HepG2 (cell line): ENCODE results near the gene ARHGAP30. TPM values are rescaled to one million over a fixed set of nuclear protein-coding genes. Genes with fewer than 3 reads are reported as not detected.
"Not testable (repeated sequence)": the region's sequence is repeated elsewhere in the genome, so short reads cannot be mapped to it uniquely, and the experiment has no call there.

Source experiments
- ATAC-seq: fragments of 200-7000 bp; cut with Tn5 transposase; 3 replicates; pipeline ENCODE4 v1.9.1; 2020; ENCODE audit warnings: mild to moderate bottlenecking, moderate library complexity
- BruUV-seq: library from RNA; stranded (reverse); fragments of 400-500 nt; replicated peaks from 2 replicates; lab custom pipeline; 2021; lab: Mats Ljungman, UMichigan
- CTCF ChIA-PET: fragments of 300-600 bp; formaldehyde crosslinking; extraction: SDS; loops from one replicate; lab custom pipeline; 2021; ENCODE audit warnings: low total read pairs, inconsistent platforms, low intra/inter-chr PET ratio; lab: Yijun Ruan, JAX
- POLR2A ChIA-PET: fragments of 350-600 bp; sonication (Branson Sonifier 250); formaldehyde crosslinking; loops from one replicate; lab custom pipeline; 2020; ENCODE audit warnings: antibody characterized with exemption, inconsistent platforms; lab: Yijun Ruan, JAX
- DNase-seq: peaks from one replicate; pipeline ENCODE4 v3.0.0-alpha.2; 2015; ENCODE audit warnings: low spot score
- FAIRE-seq: peaks from 3 replicates; lab custom pipeline; 2011; peaks lifted over from hg19 to GRCh38; lab: Jason Lieb, UNC
- H2AFZ ChIP-seq: one replicate; pipeline ENCODE4 v1.6.1; 2011; ENCODE audit warnings: low read length, inconsistent platforms
- H3K27ac ChIP-seq: fragments of 300-600 bp; 3 replicates; pipeline ENCODE4 v1.8.0; 2011; ENCODE audit warnings: mixed run types, mild to moderate bottlenecking, mixed read lengths, low read length, inconsistent platforms; ENCODE audit not compliant: insufficient read depth; ENCODE audit errors: extremely low read length
- H3K27me3 ChIP-seq, 2 experiments: fragments of 200-600 bp in 1 of 2; 2 replicates in 1 of 2; 3 replicates in 1 of 2; pipeline versions ENCODE4 v1.6.0 to v1.8.0; 2011; ENCODE audit warnings: low read length in 2 of 2, mild to moderate bottlenecking in 2 of 2, moderate library complexity in 2 of 2, inconsistent platforms in 1 of 2; ENCODE audit not compliant: insufficient read depth in 2 of 2, control insufficient read depth in 1 of 2
- H3K36me3 ChIP-seq, 2 experiments: fragments of 200-600 bp in 1 of 2; replicated peaks in 1 of 2; 2 replicates in 1 of 2; 3 replicates in 1 of 2; pipeline versions ENCODE4 v1.5.1 to v1.8.0; 2011; ENCODE audit warnings: low read length in 2 of 2, inconsistent platforms in 1 of 2; ENCODE audit not compliant: insufficient read depth in 2 of 2, control insufficient read depth in 1 of 2
- H3K4me1 ChIP-seq: 2 replicates; pipeline ENCODE4 v1.5.1; 2012; ENCODE audit warnings: low read length, inconsistent platforms; ENCODE audit not compliant: insufficient read depth
- H3K4me2 ChIP-seq: 2 replicates; pipeline ENCODE4 v1.6.0; 2011; ENCODE audit warnings: low read depth, low read length, inconsistent platforms
- H3K4me3 ChIP-seq, 3 experiments: fragments of 200-600 bp in 1 of 3; sonication (generic), shearing (Covaris generic) in 1 of 3; replicated peaks in 1 of 3; 2 replicates each; pipeline ENCODE4 v1.5.1; 2011 to 2016; ENCODE audit warnings: low read length in 3 of 3, inconsistent platforms in 2 of 3, low read depth in 2 of 3, mild to moderate bottlenecking in 2 of 3, control low read depth in 1 of 3, mixed read lengths in 1 of 3; ENCODE audit not compliant: insufficient read depth in 1 of 3
- H3K79me2 ChIP-seq: one replicate; pipeline ENCODE4 v1.6.1; 2011; ENCODE audit warnings: low read length, inconsistent platforms; ENCODE audit not compliant: insufficient read depth
- H3K9ac ChIP-seq: 2 replicates; pipeline ENCODE4 v1.6.0; 2011; ENCODE audit warnings: mild to moderate bottlenecking, low read depth, low read length, inconsistent platforms; ENCODE audit not compliant: insufficient read depth
- H3K9me3 ChIP-seq: 2 replicates; pipeline ENCODE4 v1.5.1; 2012; ENCODE audit warnings: mild to moderate bottlenecking, low read length
- H4K20me1 ChIP-seq: 2 replicates; pipeline ENCODE4 v1.6.0; 2011; ENCODE audit warnings: inconsistent platforms, mild to moderate bottlenecking, low read length, moderate library complexity; ENCODE audit not compliant: insufficient read depth
- HNRNPK ChIP-seq: fragments of 200-400 bp; formaldehyde crosslinking; IDR thresholded peaks from 2 replicates; pipeline ENCODE4 v1.6.1; 2018; ENCODE audit warnings: low read length, low read depth, moderate library complexity, mild to moderate bottlenecking; ENCODE audit not compliant: poor library complexity, severe bottlenecking
- ZBTB43 ChIP-seq: sonication (generic); formaldehyde crosslinking; conservative IDR thresholded peaks from 2 replicates; pipeline ENCODE4 v1.4.0; 2020; ENCODE audit warnings: missing genetic modification reagents
- WGBS: methylation state at CpG from one replicate; pipeline ENCODE4 v1.1.6; 2017; ENCODE audit warnings: low lambda C conversion rate; 5-methylcytosine and 5-hydroxymethylcytosine counted together
- in situ Hi-C: cut with HindIII; loops from 2 replicates; pipeline ENCODE4 v1.10.0; 2017; ENCODE audit warnings: low pct_unique_long_range_greater_than_20kb; ENCODE audit not compliant: extremely low pct_ligation_motif_present
- intact Hi-C: fragments of 100-400 bp; cut with micrococcal nuclease; formaldehyde crosslinking; loops from one replicate; pipeline ENCODE4 v1.10.0; 2022; ENCODE audit not compliant: unreplicated experiment
- polyA plus RNA-seq, 8 experiments: library from polyadenylated mRNA; depleted of rRNA in 3 of 8; stranded (reverse) in 7 of 8; unstranded in 1 of 8; fragments of >200 nt; fragmentation: Illumina TruSeq in 4 of 8; extraction: Trizol in 4 of 8; gene quantifications; 2 replicates each; pipeline versions ENCODE4 v1.2.1 to v1.2.3, GENCODE V29; 2011 to 2016; ENCODE audit warnings: low read depth in 4 of 8, missing spikeins in 1 of 8, mixed read lengths in 1 of 8; ENCODE audit not compliant: insufficient read depth in 1 of 8
- total RNA-seq, 5 experiments: library from RNA; depleted of rRNA; stranded (reverse); fragments of >200 nt; fragmentation: Illumina TruSeq; extraction: Trizol; gene quantifications; 2 replicates each; pipeline ENCODE4 v1.2.3, GENCODE V29; 2016; ENCODE audit warnings: low read depth in 1 of 5

The ARHGAP30 gene
- total and polyA plus RNA-seq, 2 of the 13 experiments (the other 11 are each of a cell fraction or from before 2014, with no cell fraction given) = 0.13 to 0.20 TPM

GRCh38 chr1:161031874-161032273 is 37.8 kb downstream of the ARHGAP30 start:
- no peak overlapping the region for H3K4me3 ChIP-seq
- ChIA-PET POLR2A (interaction anchor here (2.3 to 2.8 kb wide), 2 partner anchors 11 to 19 kb away, joined by 8 read pairs; partner anchors contain the start of gene F11R), CTCF (no interaction called here)
- in situ Hi-C loops (no loop called here), intact Hi-C loops (loop anchor here (1.0 kb wide), 1 partner anchor 10 kb away; no protein-coding TSS in a partner anchor)
- no peaks in the 10 kb centered on the region for H4K20me1 ChIP-seq
- H3K4me2 ChIP-seq = no peak overlapping the region
- no peak overlapping the region for H2AFZ ChIP-seq
- FAIRE-seq = no peak
- no peaks in the 10 kb centered on the region for H3K36me3 ChIP-seq
- no peaks in the 10 kb centered on the region for H3K79me2 ChIP-seq
- DNase-seq = no peak
- H3K4me1 ChIP-seq = peaks cover 13% of the 10 kb centered on the region
- no peak overlapping the region for H3K9ac ChIP-seq
- TF ChIP-seq HNRNPK (peak; percentile 95), ZBTB43 (CRISPR knock-in tag) (no peak)
- H3K27ac ChIP-seq = no peak overlapping the region
- WGBS = 39% methylated on average over 2 of the region's 2 CpGs
- no peaks in the 10 kb centered on the region for H3K9me3 ChIP-seq
- BruUV-seq = no TSS peak
- ATAC-seq = no peak
- no peaks in the 10 kb centered on the region for H3K27me3 ChIP-seq

GRCh38 chr1:161029466-161029865 is 40.2 kb downstream of the ARHGAP30 start:
- H3K79me2 ChIP-seq, FAIRE-seq, intact Hi-C loops, ATAC-seq, H3K4me1 ChIP-seq, POLR2A ChIA-PET, in situ Hi-C loops, H3K27me3 ChIP-seq, H3K4me2 ChIP-seq, H4K20me1 ChIP-seq, DNase-seq, H3K36me3 ChIP-seq, H3K4me3 ChIP-seq, H3K9ac ChIP-seq, BruUV-seq, H3K9me3 ChIP-seq, H2AFZ ChIP-seq, CTCF ChIA-PET, H3K27ac ChIP-seq: not testable (repeated sequence)
- WGBS = 96% methylated on average over 11 of the region's 32 CpGs

- H3K9me3 ChIP-seq, DNase-seq, CTCF ChIA-PET, FAIRE-seq, intact Hi-C loops, H3K9ac ChIP-seq, H3K4me1 ChIP-seq, H3K27me3 ChIP-seq, H3K36me3 ChIP-seq, H2AFZ ChIP-seq, H3K4me2 ChIP-seq, H3K4me3 ChIP-seq, BruUV-seq, ATAC-seq, in situ Hi-C loops, H3K79me2 ChIP-seq, H3K27ac ChIP-seq, H4K20me1 ChIP-seq, POLR2A ChIA-PET: not testable (repeated sequence)
- 34% methylated on average over 1 of the region's 1 CpG for WGBS
Observed at GRCh38 chr1:161026954-161027353, 42.7 kb downstream of the ARHGAP30 start.
